Lower lobe of right lung (tissue), 2 donors: ENCODE results near the gene PIAS1. TPM values are rescaled to one million over a fixed set of nuclear protein-coding genes. Genes with fewer than 3 reads are reported as not detected.

ENCODE experiments used
- ATAC-seq, 2 donors: fragments of 200-7000 bp; cut with Tn5 transposase; one replicate each; pipeline ENCODE4 v1.9.1; 2020 to 2022; ENCODE audit warnings: mild to moderate bottlenecking in 2 of 2, moderate library complexity in 2 of 2
- DNase-seq: peaks from one replicate; pipeline ENCODE4 v3.0.0-alpha.2; 2020
- H3K27ac ChIP-seq: fragments of 200-600 bp; one replicate; pipeline ENCODE4 v1.8.0; 2022
- H3K27me3 ChIP-seq: fragments of 200-600 bp; one replicate; pipeline ENCODE4 v1.8.0; 2022; ENCODE audit warnings: low read depth
- H3K36me3 ChIP-seq: fragments of 200-600 bp; one replicate; pipeline ENCODE4 v1.8.0; 2022; ENCODE audit warnings: mild to moderate bottlenecking
- H3K4me1 ChIP-seq: fragments of 200-600 bp; one replicate; pipeline ENCODE4 v1.8.0; 2022
- H3K4me3 ChIP-seq: fragments of 200-600 bp; one replicate; pipeline ENCODE4 v1.8.0; 2022; ENCODE audit warnings: mild to moderate bottlenecking
- H3K9me3 ChIP-seq: fragments of 200-600 bp; one replicate; pipeline ENCODE4 v1.8.0; 2022
- intact Hi-C: fragments of 100-400 bp; cut with DNase I; formaldehyde crosslinking; loops from one replicate; pipeline ENCODE4 v1.11.0; 2022
- total RNA-seq: library from RNA; stranded (reverse); fragmentation: NEBNext Ultra II Directional; extraction: Animal tissue kit (Norgen Biotek cat#: 25700); gene quantifications from one replicate; pipeline ENCODE4 v1.2.1, GENCODE V29; 2021
- TF ChIP-seq, protein P1 (sequence below): fragments of 200-600 bp; IDR thresholded peaks from one replicate; pipeline ENCODE4 v1.8.0; 2022; ENCODE audit warnings: antibody characterized with exemption, mild to moderate bottlenecking
- donor health status: DM: no; HTN: yes; CAD: no; lungs with severe emphysema.

The PIAS1 gene
- total RNA-seq, 1 donor from 2014 or later = 73.1 TPM

DNA sequence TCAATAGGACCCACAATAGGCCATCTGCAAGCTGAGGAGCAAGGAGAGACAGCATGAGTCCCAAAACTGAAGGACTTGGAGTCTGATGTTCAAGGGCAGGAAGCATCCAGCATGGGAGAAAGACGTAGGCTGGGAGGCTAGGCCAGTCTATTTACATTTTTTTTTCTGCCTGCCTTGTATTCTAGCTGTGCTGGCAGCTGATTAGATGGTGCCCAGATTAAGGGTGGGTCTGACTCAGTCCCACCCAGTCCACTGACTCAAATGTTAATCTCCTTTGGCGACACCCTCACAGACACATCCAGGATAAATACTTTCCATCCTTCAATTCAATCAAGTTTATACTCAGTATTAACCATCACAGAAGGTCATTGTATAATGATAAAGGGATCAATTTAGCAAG is 15.9 kb upstream of the PIAS1 start:
- DNase-seq = no peak
- TF ChIP-seq, protein P1, sequence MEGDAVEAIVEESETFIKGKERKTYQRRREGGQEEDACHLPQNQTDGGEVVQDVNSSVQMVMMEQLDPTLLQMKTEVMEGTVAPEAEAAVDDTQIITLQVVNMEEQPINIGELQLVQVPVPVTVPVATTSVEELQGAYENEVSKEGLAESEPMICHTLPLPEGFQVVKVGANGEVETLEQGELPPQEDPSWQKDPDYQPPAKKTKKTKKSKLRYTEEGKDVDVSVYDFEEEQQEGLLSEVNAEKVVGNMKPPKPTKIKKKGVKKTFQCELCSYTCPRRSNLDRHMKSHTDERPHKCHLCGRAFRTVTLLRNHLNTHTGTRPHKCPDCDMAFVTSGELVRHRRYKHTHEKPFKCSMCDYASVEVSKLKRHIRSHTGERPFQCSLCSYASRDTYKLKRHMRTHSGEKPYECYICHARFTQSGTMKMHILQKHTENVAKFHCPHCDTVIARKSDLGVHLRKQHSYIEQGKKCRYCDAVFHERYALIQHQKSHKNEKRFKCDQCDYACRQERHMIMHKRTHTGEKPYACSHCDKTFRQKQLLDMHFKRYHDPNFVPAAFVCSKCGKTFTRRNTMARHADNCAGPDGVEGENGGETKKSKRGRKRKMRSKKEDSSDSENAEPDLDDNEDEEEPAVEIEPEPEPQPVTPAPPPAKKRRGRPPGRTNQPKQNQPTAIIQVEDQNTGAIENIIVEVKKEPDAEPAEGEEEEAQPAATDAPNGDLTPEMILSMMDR = no peak
- Histone ChIP-seq H3K9me3 (no peaks in the 10 kb centered on the region), H3K36me3 (no peaks in the 10 kb centered on the region), H3K4me1 (peaks cover 3% of the 10 kb centered on the region), H3K27me3 (no peaks in the 10 kb centered on the region), H3K27ac (no peak overlapping the region), H3K4me3 (no peak overlapping the region)
- intact Hi-C loops = no loop called here
- ATAC-seq = no peak

DNA sequence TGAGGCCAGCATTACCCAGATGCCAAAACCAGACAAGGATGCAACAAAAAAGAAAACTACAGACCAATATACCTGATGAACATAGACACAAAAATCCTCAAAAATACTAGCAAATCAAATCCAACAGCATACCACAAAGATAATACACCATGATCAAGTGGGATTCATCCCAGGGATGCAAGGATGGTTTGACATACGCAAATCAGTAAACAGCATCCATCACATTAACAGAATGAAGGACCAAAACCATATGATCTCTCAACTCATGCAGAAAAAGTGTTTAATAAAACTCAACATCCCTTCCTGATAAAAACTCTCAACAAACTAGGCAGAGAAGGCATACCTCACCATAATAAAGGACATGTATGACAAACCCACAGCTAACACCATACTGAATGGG is 14.0 kb upstream of the PIAS1 start:
- no peak for DNase-seq
- Histone ChIP-seq H3K36me3 (no peaks in the 10 kb centered on the region), H3K9me3 (no peaks in the 10 kb centered on the region), H3K4me3 (no peak overlapping the region), H3K27ac (no peak overlapping the region), H3K27me3 (no peaks in the 10 kb centered on the region), H3K4me1 (no peaks in the 10 kb centered on the region)
- intact Hi-C loops = no loop called here
- ATAC-seq = no peak
- TF ChIP-seq, protein P1 = no peak

DNA sequence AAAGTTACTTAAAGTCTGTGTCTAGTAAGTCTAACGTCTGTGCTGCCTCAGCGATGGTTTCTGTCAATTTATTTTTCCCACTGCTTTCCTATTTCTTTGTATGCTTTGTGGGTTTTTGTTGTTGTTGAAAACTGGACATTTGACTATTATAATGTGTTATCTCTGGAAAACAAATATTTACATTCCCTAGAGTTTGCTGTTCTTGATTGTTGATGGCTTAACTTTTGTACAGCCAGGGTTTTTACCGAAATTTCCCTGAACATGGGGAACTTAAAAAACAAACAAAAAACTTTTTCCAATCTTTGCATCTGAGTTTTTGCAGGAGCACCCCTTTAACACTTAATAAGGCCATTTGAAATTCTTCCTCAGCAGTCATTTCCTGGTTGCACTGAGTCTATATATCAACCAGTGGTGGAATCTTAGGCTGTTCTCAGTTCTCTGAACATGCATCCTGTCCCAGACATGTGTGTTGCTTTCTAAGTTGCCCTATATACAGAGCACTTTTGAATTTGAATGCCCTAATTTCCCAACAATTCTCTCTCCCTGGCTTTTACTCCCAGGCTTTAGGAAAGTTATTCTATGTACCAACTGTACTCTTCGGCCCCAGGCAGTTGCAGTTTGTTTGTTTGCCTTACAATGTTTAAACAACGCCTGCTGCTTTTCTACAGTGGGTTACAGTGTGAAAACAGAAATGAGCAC is 11.8 kb upstream of the PIAS1 start:
- peak in 1 of 2 donors; percentile 28 for ATAC-seq
- Histone ChIP-seq H3K27me3 (no peaks in the 10 kb centered on the region), H3K4me3 (no peak overlapping the region), H3K27ac (no peak overlapping the region), H3K4me1 (no peaks in the 10 kb centered on the region), H3K9me3 (no peaks in the 10 kb centered on the region), H3K36me3 (no peaks in the 10 kb centered on the region)
- DNase-seq = no peak
- TF ChIP-seq, protein P1 = no peak
- intact Hi-C loops = no loop called here

DNA sequence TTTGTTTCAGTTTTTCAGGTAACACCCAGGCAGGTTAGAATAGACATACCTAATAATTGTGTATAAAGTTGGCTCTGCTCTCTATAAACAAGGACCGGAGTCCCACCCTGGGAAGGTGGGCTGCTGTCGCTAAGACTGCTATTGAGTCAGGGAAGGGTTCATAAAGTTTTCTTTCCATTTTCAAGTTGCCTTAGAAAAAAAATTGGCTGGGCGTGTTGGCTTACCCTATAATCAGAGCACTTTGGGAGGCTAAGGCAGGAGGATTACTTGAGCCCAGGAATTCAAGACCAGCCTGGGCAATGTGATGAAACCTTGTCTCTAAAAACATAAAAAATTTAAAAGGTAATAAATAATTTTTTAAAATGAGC is 11.3 kb upstream of the PIAS1 start:
- Histone ChIP-seq H3K9me3 (no peaks in the 10 kb centered on the region), H3K36me3 (no peaks in the 10 kb centered on the region), H3K27me3 (no peaks in the 10 kb centered on the region), H3K4me3 (no peak overlapping the region), H3K27ac (no peak overlapping the region), H3K4me1 (no peaks in the 10 kb centered on the region)
- TF ChIP-seq, protein P1 = no peak
- DNase-seq (no peak), ATAC-seq (no peak)
- intact Hi-C loops = no loop called here

DNA sequence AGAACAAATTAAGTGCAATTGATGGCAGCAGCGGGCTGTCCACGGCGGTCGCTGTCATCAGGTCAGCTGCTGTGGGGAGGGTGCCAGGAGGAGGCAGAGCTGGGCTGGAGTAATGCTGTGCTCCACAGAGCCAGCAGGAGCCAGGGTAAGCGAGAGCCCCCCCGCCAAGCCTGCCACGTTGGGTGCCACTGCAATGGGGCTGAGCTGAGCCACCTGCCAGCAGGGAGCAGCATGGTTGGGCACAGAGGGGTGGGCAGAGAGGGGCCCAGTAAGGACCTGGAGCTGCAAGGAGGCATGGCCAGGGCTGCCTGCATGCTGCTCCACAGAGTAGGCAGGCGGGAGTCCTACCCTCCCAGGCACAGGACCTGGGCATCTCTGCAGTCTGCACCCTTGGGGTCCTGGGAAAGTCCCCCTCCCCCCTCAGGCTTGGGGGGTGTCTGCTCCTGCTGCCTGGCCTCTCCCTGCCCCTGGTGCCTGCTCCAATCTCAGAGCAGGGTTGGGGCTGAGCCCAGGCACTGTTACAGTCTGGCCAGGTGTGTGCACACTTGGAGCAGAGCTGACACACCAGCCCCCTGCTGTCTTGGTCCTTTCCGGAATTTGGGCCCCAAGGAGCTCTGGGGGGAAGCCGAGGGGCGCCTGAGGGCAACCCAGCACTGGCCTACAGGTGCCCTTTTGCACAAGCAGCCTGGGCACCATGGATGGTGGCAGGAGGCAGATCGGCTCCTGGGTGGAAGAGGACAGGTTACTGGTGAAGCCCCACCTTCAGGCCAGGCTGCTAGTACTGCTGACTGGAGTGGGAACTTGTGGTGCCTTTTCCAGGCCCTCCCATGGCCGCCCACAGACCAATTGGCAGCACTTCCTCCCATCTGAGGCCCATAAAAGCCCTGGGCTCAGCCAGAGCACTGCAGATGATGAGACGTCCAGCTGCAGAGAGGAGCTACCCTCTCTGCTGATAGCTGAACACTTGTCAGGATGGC is 8.5 kb upstream of the PIAS1 start:
- DNase-seq = no peak

More for the DNA sequence above, 8.5 kb upstream of the PIAS1 start:
- Histone ChIP-seq H3K27ac (no peak overlapping the region), H3K9me3 (no peaks in the 10 kb centered on the region), H3K36me3 (no peaks in the 10 kb centered on the region), H3K4me1 (no peaks in the 10 kb centered on the region), H3K27me3 (no peaks in the 10 kb centered on the region), H3K4me3 (no peak overlapping the region)
- intact Hi-C loops = no loop called here
- peak; percentile 18 to 34 for ATAC-seq
- TF ChIP-seq, protein P1 = no peak
